Measurements from ENCODE around the gene POU3F3. TPM values are rescaled to one million over a fixed set of nuclear protein-coding genes. Genes with fewer than 3 reads are reported as not detected.
A peak's percentile ranks its signal among the peaks of the same experiment; 100 is the strongest.

POU3F3 gene
- total RNA-seq, 2 experiments from 2014 or later, result not detected

DNA sequence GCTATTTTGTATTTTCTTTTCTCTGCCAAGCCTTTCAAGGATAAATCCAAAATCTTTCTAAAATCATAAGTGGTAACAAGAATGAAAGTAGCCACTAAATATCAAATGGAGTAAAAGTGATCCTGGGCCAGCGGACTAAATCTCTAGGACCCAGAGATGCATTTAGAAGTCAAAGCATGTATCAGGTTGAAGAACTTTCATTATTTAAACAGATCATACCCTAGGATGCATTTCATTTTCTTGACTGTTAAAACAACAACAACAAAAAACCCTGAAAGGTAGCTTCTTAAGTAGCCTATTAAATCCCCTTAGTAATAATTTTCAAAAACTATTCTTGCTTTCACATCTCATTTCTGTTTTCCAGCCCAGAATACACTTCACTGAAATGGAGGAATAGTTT lies 4.8 kb upstream of the POU3F3 start:
- H3K4me3 Mint-ChIP-seq, result no peak overlapping the region
- DNase-seq (no peak), ATAC-seq (ENCODE audit: poor library complexity) (no peak)
- Histone ChIP-seq H3K36me3 (ENCODE audit: insufficient read depth, low read length) (no peaks in the 10 kb centered on the region), H3K4me3 (ENCODE audit: low read length) (no peak overlapping the region), H3K27me3 (ENCODE audit: control insufficient read depth in 1 of 2, insufficient read depth in 2 of 2, low read length in 2 of 2) (peaks cover 55 to 96% of the 10 kb centered on the region in 2 experiments), H3K27ac (ENCODE audit: low read depth in 1 of 2, low read length in 2 of 2) (no peak overlapping the region), H3K4me1 (ENCODE audit: insufficient read depth, low read length) (peaks cover 31% of the 10 kb centered on the region), H3K9me3 (ENCODE audit: control insufficient read depth in 1 of 2, insufficient read depth in 1 of 2, low read length in 2 of 2) (peaks cover 0 to 24% of the 10 kb centered on the region in 2 experiments)
- H3K9me3 Mint-ChIP-seq, result no peaks in the 10 kb centered on the region
- peaks cover 50% of the 10 kb centered on the region for H3K4me1 Mint-ChIP-seq (ENCODE audit: low read depth)
- ChIA-PET POLR2A (interaction anchor here (0.6 kb wide), 1 partner anchor 1687 kb away, joined by 3 read pairs; no protein-coding TSS in a partner anchor), CTCF (interaction anchor here (1.0 to 1.2 kb wide), 2 partner anchors 8 to 10 kb away, joined by 3 to 5 read pairs; no protein-coding TSS in a partner anchor)
- intact Hi-C loops (cut with DNase I, micrococcal nuclease), result no loop called here
- TF ChIP-seq, protein P1, sequence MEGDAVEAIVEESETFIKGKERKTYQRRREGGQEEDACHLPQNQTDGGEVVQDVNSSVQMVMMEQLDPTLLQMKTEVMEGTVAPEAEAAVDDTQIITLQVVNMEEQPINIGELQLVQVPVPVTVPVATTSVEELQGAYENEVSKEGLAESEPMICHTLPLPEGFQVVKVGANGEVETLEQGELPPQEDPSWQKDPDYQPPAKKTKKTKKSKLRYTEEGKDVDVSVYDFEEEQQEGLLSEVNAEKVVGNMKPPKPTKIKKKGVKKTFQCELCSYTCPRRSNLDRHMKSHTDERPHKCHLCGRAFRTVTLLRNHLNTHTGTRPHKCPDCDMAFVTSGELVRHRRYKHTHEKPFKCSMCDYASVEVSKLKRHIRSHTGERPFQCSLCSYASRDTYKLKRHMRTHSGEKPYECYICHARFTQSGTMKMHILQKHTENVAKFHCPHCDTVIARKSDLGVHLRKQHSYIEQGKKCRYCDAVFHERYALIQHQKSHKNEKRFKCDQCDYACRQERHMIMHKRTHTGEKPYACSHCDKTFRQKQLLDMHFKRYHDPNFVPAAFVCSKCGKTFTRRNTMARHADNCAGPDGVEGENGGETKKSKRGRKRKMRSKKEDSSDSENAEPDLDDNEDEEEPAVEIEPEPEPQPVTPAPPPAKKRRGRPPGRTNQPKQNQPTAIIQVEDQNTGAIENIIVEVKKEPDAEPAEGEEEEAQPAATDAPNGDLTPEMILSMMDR (IDR thresholded peaks at IDR 0.05), result no peak
- no peak overlapping the region for H3K27ac Mint-ChIP-seq
- no peaks in the 10 kb centered on the region for H3K36me3 Mint-ChIP-seq (ENCODE audit: low read depth)
- peaks cover 99% of the 10 kb centered on the region for H3K27me3 Mint-ChIP-seq

DNA sequence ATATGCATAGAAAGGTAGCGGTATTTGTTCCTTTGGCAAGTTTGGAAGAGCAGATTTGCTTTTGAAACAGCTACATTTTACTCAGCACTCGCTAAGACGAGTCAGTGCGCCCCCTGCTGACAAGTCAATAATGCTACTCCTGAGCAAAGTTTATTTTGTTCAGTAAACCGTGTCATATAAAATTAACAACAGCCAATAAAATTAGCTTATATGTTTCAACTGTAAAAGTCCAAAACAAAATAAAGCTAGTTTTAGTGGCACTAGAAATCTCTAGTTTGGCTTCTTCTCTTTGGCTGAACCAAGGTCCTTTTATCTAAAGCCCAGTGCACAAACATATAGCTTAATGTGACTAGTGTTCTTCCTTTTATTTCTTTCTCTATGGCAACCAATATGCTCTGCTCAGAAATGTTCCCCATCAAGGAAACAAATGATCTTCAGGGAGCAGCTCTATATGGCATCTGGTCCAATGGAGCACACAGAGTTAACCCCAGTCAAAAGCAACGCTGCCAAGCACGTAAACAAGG lies 4.2 kb upstream of the POU3F3 start:
- no peak overlapping the region for H3K4me3 ChIP-seq (ENCODE audit: low read length)
- no peaks in the 10 kb centered on the region for H3K36me3 ChIP-seq (ENCODE audit: insufficient read depth, low read length)
- no peak for ATAC-seq (ENCODE audit: poor library complexity)
- Mint-ChIP-seq H3K27me3 (peaks cover 99% of the 10 kb centered on the region), H3K36me3 (ENCODE audit: low read depth) (peaks cover 3% of the 10 kb centered on the region), H3K4me3 (no peak overlapping the region), H3K4me1 (ENCODE audit: low read depth) (peaks cover 53% of the 10 kb centered on the region), H3K27ac (no peak overlapping the region), H3K9me3 (no peaks in the 10 kb centered on the region)
- H3K9me3 ChIP-seq (ENCODE audit: control insufficient read depth in 1 of 2, insufficient read depth in 1 of 2, low read length in 2 of 2), result peaks cover 0 to 25% of the 10 kb centered on the region in 2 experiments
- TF ChIP-seq, protein P1 (IDR thresholded peaks at IDR 0.05), result peak; percentile 74
- ChIA-PET CTCF (interaction anchor here (1.0 to 1.2 kb wide), 2 partner anchors 9 kb away, joined by 3 to 5 read pairs; no protein-coding TSS in a partner anchor), POLR2A (interaction anchor here (0.6 kb wide), 1 partner anchor 1688 kb away, joined by 3 read pairs; no protein-coding TSS in a partner anchor)
- DNase-seq, result peak in 10 of 14 experiments; percentile 25 to 71 (median 44)
- H3K27me3 ChIP-seq (ENCODE audit: control insufficient read depth in 1 of 2, insufficient read depth in 2 of 2, low read length in 2 of 2), result peaks cover 56 to 96% of the 10 kb centered on the region in 2 experiments
- no peak overlapping the region for H3K27ac ChIP-seq (ENCODE audit: low read depth in 1 of 2, low read length in 2 of 2)
- intact Hi-C loops (cut with DNase I, micrococcal nuclease), result no loop called here
- H3K4me1 ChIP-seq (ENCODE audit: insufficient read depth, low read length), result peaks cover 36% of the 10 kb centered on the region

DNA sequence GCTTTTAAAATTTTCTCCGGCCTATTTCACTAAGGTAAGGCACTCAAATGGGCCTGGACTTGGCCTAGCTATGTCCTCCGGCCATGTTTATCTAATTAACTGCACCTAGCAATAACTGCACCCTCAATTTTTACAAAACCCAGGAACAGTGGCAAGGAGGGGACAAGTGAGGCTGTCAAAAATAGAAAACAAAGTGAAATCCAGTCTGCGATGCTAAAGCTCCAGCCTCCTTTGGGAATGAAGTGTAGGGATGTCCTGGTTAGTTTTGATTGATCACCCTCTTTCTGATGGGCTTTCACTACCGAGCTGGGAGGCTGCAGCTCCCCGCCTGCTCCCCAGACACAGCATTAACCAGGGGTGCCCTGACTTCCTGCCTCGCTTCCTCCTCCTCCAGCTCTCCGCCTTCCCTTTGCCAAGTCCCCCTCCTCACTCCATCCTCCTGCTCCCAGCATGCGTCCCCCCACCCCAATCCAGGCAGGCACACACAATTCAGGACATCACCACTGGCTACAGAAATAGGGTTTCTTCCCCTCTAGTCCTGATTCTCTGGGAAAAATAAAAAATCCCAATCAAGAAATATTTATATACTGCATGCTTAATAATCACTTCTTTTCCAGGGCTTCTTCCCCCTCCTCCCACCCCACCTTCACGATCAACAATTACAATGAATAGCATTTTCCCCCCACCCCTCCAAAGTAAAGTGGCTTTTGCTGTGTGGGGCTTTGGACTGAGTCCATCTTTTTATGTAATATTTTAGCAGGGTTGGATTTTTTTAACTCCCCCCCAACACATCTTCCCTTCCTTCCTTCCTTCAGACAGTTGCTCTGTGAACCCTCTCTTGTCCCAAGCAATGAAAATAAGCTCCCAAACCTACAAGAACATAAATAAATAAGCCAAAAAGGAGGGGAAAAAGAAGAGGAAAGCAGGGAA lies 3.3 kb upstream of the POU3F3 start:
- TF ChIP-seq, protein P1 (IDR thresholded peaks at IDR 0.05), result no peak
- peaks cover 0 to 23% of the 10 kb centered on the region in 2 experiments for H3K9me3 ChIP-seq (ENCODE audit: control insufficient read depth in 1 of 2, insufficient read depth in 1 of 2, low read length in 2 of 2)
- ATAC-seq (ENCODE audit: poor library complexity) (no peak), DNase-seq (no peak)
- POLR2A ChIA-PET, result no interaction called here
- no peak overlapping the region for H3K27ac ChIP-seq (ENCODE audit: low read depth in 1 of 2, low read length in 2 of 2)
- peaks cover 32% of the 10 kb centered on the region for H3K4me1 ChIP-seq (ENCODE audit: insufficient read depth, low read length)
- H3K4me3 ChIP-seq (ENCODE audit: low read length), result no peak overlapping the region
- H3K27me3 Mint-ChIP-seq, result peaks cover 93% of the 10 kb centered on the region
- H3K27me3 ChIP-seq (ENCODE audit: control insufficient read depth in 1 of 2, insufficient read depth in 2 of 2, low read length in 2 of 2), result peaks cover 50 to 90% of the 10 kb centered on the region in 2 experiments
- H3K4me1 Mint-ChIP-seq (ENCODE audit: low read depth), result peaks cover 49% of the 10 kb centered on the region
- intact Hi-C loops (cut with DNase I, micrococcal nuclease), result no loop called here
- peak overlapping the region; percentile 32 for H3K4me3 Mint-ChIP-seq
- H3K36me3 Mint-ChIP-seq (ENCODE audit: low read depth), result peaks cover 3% of the 10 kb centered on the region
- no peaks in the 10 kb centered on the region for H3K9me3 Mint-ChIP-seq
- no peaks in the 10 kb centered on the region for H3K36me3 ChIP-seq (ENCODE audit: insufficient read depth, low read length)
- CTCF ChIA-PET, result interaction anchor here (1.0 to 1.2 kb wide), 2 partner anchors 8 to 10 kb away, joined by 3 to 5 read pairs; no protein-coding TSS in a partner anchor
- H3K27ac Mint-ChIP-seq, result no peak overlapping the region
